ENCODE results near the gene CHAD.

GRCh38 chr17:50464121-50464520, 4.6 kb downstream of the CHAD start:
- TF ChIP-seq CTCF (conservative IDR thresholded peaks at IDR 0.05 in 1 of 2, IDR thresholded peaks at IDR 0.05 in 1 of 2; ENCODE audit: extremely low read depth in 1 of 2, insufficient read depth in 1 of 2, low read depth in 1 of 2, low read length in 2 of 2), result no peak
- no peak for TF ChIP-seq EZH2 (IDR thresholded peaks at IDR 0.05; ENCODE audit: borderline replicate concordance, low read length)
